ENCODE measurements around the gene PIP5K1B. TPM values are rescaled to one million over a fixed set of nuclear protein-coding genes. Genes with fewer than 3 reads are reported as not detected.

PIP5K1B gene
- total RNA-seq, 1 experiment from 2014 or later = not detected

- Histone ChIP-seq H3K36me3 (ENCODE audit: low read depth, low read length) (no peaks in the 10 kb centered on the region), H3K4me2 (ENCODE audit: low read length) (no peak overlapping the region), H3K27ac (ENCODE audit: low read length) (no peak overlapping the region), H3F3A (ENCODE audit: low read length, unreplicated experiment) (no peaks in the 10 kb centered on the region), H3K4me3 (ENCODE audit: low read length) (no peak overlapping the region), H3K9ac (ENCODE audit: low read length) (no peak overlapping the region), H3K9me2 (replicated peaks; ENCODE audit: low read length) (no peaks in the 10 kb centered on the region), H2AFZ (ENCODE audit: low read length) (no peak overlapping the region), H3K9me3 (ENCODE audit: low read length) (no peaks in the 10 kb centered on the region), H3K27me3 (ENCODE audit: low read length) (peaks cover 25% of the 10 kb centered on the region), H3K79me2 (ENCODE audit: low read length) (no peaks in the 10 kb centered on the region), H4K20me1 (ENCODE audit: low read length) (no peaks in the 10 kb centered on the region), H3K4me1 (ENCODE audit: insufficient read depth, low read length) (no peaks in the 10 kb centered on the region)
- TF ChIP-seq EZH2phosphoT487 (IDR thresholded peaks at IDR 0.05; ENCODE audit: borderline replicate concordance, low read length) = no peak
- TF ChIP-seq EZH2 (IDR thresholded peaks at IDR 0.05; ENCODE audit: low read length, unreplicated experiment) = no peak
- no peak for TF ChIP-seq CTCF (conservative IDR thresholded peaks at IDR 0.05; ENCODE audit: low read depth, low read length)
- intact Hi-C loops (cut with micrococcal nuclease) = no loop called here
- CTCF ChIA-PET = no interaction called here
- no TSS peak for BruUV-seq (replicated peaks)
- POLR2A ChIA-PET (ENCODE audit: unreplicated experiment) = no interaction called here
- no peak for DNase-seq
- no peak for ATAC-seq
Measured at GRCh38 chr9:68841276-68842052, 136.4 kb downstream of the PIP5K1B start.

- intact Hi-C loops (cut with micrococcal nuclease) = no loop called here
- Histone ChIP-seq H3K9me3 (ENCODE audit: low read length) (no peaks in the 10 kb centered on the region), H4K20me1 (ENCODE audit: low read length) (no peaks in the 10 kb centered on the region), H3K9me2 (replicated peaks; ENCODE audit: low read length) (no peaks in the 10 kb centered on the region), H3K9ac (ENCODE audit: low read length) (no peak overlapping the region), H3F3A (ENCODE audit: low read length, unreplicated experiment) (no peaks in the 10 kb centered on the region), H2AFZ (ENCODE audit: low read length) (no peak overlapping the region), H3K27ac (ENCODE audit: low read length) (no peak overlapping the region), H3K4me3 (ENCODE audit: low read length) (no peak overlapping the region), H3K4me1 (ENCODE audit: insufficient read depth, low read length) (no peaks in the 10 kb centered on the region), H3K4me2 (ENCODE audit: low read length) (no peak overlapping the region), H3K79me2 (ENCODE audit: low read length) (no peaks in the 10 kb centered on the region), H3K36me3 (ENCODE audit: low read depth, low read length) (no peaks in the 10 kb centered on the region), H3K27me3 (ENCODE audit: low read length) (peaks cover 18% of the 10 kb centered on the region)
- TF ChIP-seq CTCF (conservative IDR thresholded peaks at IDR 0.05; ENCODE audit: low read depth, low read length) (no peak), EZH2 (IDR thresholded peaks at IDR 0.05; ENCODE audit: low read length, unreplicated experiment) (no peak), EZH2phosphoT487 (IDR thresholded peaks at IDR 0.05; ENCODE audit: borderline replicate concordance, low read length) (no peak)
- DNase-seq (no peak), ATAC-seq (no peak)
- ChIA-PET CTCF (no interaction called here), POLR2A (ENCODE audit: unreplicated experiment) (no interaction called here)
- BruUV-seq (replicated peaks) = no TSS peak
Measured at GRCh38 chr9:68842568-68842967, 137.5 kb downstream of the PIP5K1B start.

- Histone ChIP-seq H3K4me2 (ENCODE audit: low read length) (no peak overlapping the region), H3K4me3 (ENCODE audit: low read length) (no peak overlapping the region), H3K27ac (ENCODE audit: low read length) (no peak overlapping the region), H3K9ac (ENCODE audit: low read length) (no peak overlapping the region), H3K9me3 (ENCODE audit: low read length) (no peaks in the 10 kb centered on the region), H3K9me2 (replicated peaks; ENCODE audit: low read length) (no peaks in the 10 kb centered on the region), H3K4me1 (ENCODE audit: insufficient read depth, low read length) (no peaks in the 10 kb centered on the region), H4K20me1 (ENCODE audit: low read length) (no peaks in the 10 kb centered on the region), H3K36me3 (ENCODE audit: low read depth, low read length) (no peaks in the 10 kb centered on the region), H3K27me3 (ENCODE audit: low read length) (peaks cover 18% of the 10 kb centered on the region), H3K79me2 (ENCODE audit: low read length) (no peaks in the 10 kb centered on the region), H3F3A (ENCODE audit: low read length, unreplicated experiment) (no peaks in the 10 kb centered on the region), H2AFZ (ENCODE audit: low read length) (no peak overlapping the region)
- ATAC-seq (no peak), DNase-seq (no peak)
- ChIA-PET POLR2A (ENCODE audit: unreplicated experiment) (no interaction called here), CTCF (no interaction called here)
- BruUV-seq (replicated peaks) = no TSS peak
- TF ChIP-seq EZH2phosphoT487 (IDR thresholded peaks at IDR 0.05; ENCODE audit: borderline replicate concordance, low read length) = no peak
- no peak for TF ChIP-seq EZH2 (IDR thresholded peaks at IDR 0.05; ENCODE audit: low read length, unreplicated experiment)
- intact Hi-C loops (cut with micrococcal nuclease) = no loop called here
Measured at GRCh38 chr9:68843239-68843638, 138.2 kb downstream of the PIP5K1B start.

Measured in PC-3 (cell line).